ENCODE results near the gene GABARAPL1.

The GABARAPL1 gene

DNA sequence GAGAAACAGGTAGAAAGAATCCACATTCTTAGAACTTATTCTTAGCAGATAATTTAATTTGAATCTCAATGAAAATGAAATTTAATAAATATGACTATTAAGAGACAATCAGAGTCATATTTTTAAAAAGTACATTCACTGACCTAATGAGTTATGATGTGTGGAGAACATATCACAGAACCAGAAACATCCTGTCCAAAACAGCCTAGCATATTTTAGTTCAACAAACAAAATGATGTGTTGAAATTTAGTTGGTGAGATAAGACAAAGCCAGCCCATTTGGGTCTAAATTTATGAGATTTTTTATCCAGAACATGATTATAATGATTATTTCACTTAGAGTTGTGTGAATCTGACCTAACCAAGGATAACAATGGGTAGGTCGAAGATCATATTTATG, 25.8 kb downstream of the GABARAPL1 start:
- Histone ChIP-seq H2AFZ (ENCODE audit: low read depth, low read length, severe bottlenecking) (no peak overlapping the region), H3K36me3 (ENCODE audit: low read length) (no peaks in the 10 kb centered on the region), H3K79me2 (ENCODE audit: insufficient read depth, low read length) (no peaks in the 10 kb centered on the region), H3K9me2 (replicated peaks; ENCODE audit: insufficient read depth, low read length) (no peaks in the 10 kb centered on the region), H4K20me1 (ENCODE audit: low read depth, low read length) (no peaks in the 10 kb centered on the region), H3K4me3 (ENCODE audit: insufficient read depth, low read length, poor library complexity, severe bottlenecking) (no peak overlapping the region), H3K9me3 (ENCODE audit: insufficient read depth, low read length) (no peaks in the 10 kb centered on the region), H3K27me3 (ENCODE audit: low read length) (no peaks in the 10 kb centered on the region), H3K27ac (ENCODE audit: low read depth, low read length) (no peak overlapping the region), H3K4me2 (ENCODE audit: low read depth, low read length, poor library complexity, severe bottlenecking) (no peak overlapping the region), H3F3A (ENCODE audit: insufficient read depth) (no peaks in the 10 kb centered on the region), H3K9ac (ENCODE audit: low read length) (no peak overlapping the region)
- no peak for TF ChIP-seq EZH2phosphoT487 (conservative IDR thresholded peaks at IDR 0.05; ENCODE audit: low read length)
- TF ChIP-seq, protein P1, sequence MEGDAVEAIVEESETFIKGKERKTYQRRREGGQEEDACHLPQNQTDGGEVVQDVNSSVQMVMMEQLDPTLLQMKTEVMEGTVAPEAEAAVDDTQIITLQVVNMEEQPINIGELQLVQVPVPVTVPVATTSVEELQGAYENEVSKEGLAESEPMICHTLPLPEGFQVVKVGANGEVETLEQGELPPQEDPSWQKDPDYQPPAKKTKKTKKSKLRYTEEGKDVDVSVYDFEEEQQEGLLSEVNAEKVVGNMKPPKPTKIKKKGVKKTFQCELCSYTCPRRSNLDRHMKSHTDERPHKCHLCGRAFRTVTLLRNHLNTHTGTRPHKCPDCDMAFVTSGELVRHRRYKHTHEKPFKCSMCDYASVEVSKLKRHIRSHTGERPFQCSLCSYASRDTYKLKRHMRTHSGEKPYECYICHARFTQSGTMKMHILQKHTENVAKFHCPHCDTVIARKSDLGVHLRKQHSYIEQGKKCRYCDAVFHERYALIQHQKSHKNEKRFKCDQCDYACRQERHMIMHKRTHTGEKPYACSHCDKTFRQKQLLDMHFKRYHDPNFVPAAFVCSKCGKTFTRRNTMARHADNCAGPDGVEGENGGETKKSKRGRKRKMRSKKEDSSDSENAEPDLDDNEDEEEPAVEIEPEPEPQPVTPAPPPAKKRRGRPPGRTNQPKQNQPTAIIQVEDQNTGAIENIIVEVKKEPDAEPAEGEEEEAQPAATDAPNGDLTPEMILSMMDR (IDR thresholded peaks at IDR 0.05; ENCODE audit: insufficient read depth, low read length, poor library complexity, severe bottlenecking) = no peak

DNA sequence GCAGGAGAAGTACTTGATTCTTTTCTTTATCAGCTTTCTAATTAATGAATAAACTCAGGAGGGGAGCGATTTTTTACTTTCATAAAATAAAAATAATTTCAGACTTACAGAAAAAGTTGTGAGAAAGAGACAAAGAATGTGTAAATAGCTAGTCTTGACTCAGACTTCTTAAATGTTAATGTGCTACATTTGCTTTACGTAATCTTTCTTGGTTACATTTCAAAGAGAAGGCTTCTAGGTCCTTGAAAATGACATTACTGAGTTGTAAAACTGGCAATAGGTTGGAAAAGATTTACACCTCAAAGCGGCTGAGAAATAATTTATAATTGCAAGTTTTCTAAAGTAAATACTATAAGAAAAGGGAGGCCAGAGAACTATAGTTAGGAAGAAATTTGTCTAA, 28.6 kb downstream of the GABARAPL1 start:
- Histone ChIP-seq H3K27ac (ENCODE audit: low read depth, low read length) (no peak overlapping the region), H2AFZ (ENCODE audit: low read depth, low read length, severe bottlenecking) (no peak overlapping the region), H3K4me2 (ENCODE audit: low read depth, low read length, poor library complexity, severe bottlenecking) (no peak overlapping the region), H3K79me2 (ENCODE audit: insufficient read depth, low read length) (no peaks in the 10 kb centered on the region), H3F3A (ENCODE audit: insufficient read depth) (no peaks in the 10 kb centered on the region), H3K9me3 (ENCODE audit: insufficient read depth, low read length) (no peaks in the 10 kb centered on the region), H3K9ac (ENCODE audit: low read length) (no peak overlapping the region), H3K36me3 (ENCODE audit: low read length) (no peaks in the 10 kb centered on the region), H4K20me1 (ENCODE audit: low read depth, low read length) (no peaks in the 10 kb centered on the region), H3K9me2 (replicated peaks; ENCODE audit: insufficient read depth, low read length) (no peaks in the 10 kb centered on the region), H3K4me3 (ENCODE audit: insufficient read depth, low read length, poor library complexity, severe bottlenecking) (no peak overlapping the region), H3K27me3 (ENCODE audit: low read length) (no peaks in the 10 kb centered on the region)
- TF ChIP-seq, protein P1 (IDR thresholded peaks at IDR 0.05; ENCODE audit: insufficient read depth, low read length, poor library complexity, severe bottlenecking) = no peak
- no peak for TF ChIP-seq EZH2phosphoT487 (conservative IDR thresholded peaks at IDR 0.05; ENCODE audit: low read length)

DNA sequence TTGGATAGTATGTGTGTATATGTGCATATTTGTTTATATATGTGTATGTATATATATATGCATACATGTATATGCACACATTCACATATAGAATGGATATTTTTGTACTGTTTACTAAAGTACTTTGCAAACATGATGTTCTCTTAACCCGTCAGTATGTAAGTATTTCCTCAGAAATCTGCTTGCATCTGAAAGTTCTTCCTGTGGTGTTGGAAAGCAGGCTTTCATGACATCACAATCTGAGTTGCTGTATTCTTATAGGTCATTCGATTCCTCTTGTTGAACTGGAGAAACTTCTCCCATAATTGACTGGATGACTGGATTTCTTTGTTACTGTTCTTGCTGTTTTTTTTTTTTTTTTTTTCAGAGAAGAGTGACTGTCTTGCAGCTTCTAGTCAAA, 29.1 kb downstream of the GABARAPL1 start:
- H3K27me3 ChIP-seq (ENCODE audit: low read length) = no peaks in the 10 kb centered on the region
- no peak overlapping the region for H3K9ac ChIP-seq (ENCODE audit: low read length)
- no peaks in the 10 kb centered on the region for H3K79me2 ChIP-seq (ENCODE audit: insufficient read depth, low read length)
- no peak overlapping the region for H3K4me3 ChIP-seq (ENCODE audit: insufficient read depth, low read length, poor library complexity, severe bottlenecking)
- TF ChIP-seq EZH2phosphoT487 (conservative IDR thresholded peaks at IDR 0.05; ENCODE audit: low read length) = no peak
- TF ChIP-seq, protein P1 (IDR thresholded peaks at IDR 0.05; ENCODE audit: insufficient read depth, low read length, poor library complexity, severe bottlenecking) = no peak
- H3K9me2 ChIP-seq (replicated peaks; ENCODE audit: insufficient read depth, low read length) = no peaks in the 10 kb centered on the region
- H3K27ac ChIP-seq (ENCODE audit: low read depth, low read length) = no peak overlapping the region
- no peaks in the 10 kb centered on the region for H3K36me3 ChIP-seq (ENCODE audit: low read length)
- no peaks in the 10 kb centered on the region for H4K20me1 ChIP-seq (ENCODE audit: low read depth, low read length)
- no peak overlapping the region for H3K4me2 ChIP-seq (ENCODE audit: low read depth, low read length, poor library complexity, severe bottlenecking)
- H3K9me3 ChIP-seq (ENCODE audit: insufficient read depth, low read length) = no peaks in the 10 kb centered on the region
- H2AFZ ChIP-seq (ENCODE audit: low read depth, low read length, severe bottlenecking) = no peak overlapping the region
- no peaks in the 10 kb centered on the region for H3F3A ChIP-seq (ENCODE audit: insufficient read depth)
